LNCaP clone FGC (cell line): ENCODE results near the gene NKD2.
"Not testable (repeated sequence)": the region's sequence is repeated elsewhere in the genome, so short reads cannot be mapped to it uniquely, and the experiment has no call there.

Source experiments
- DNase-seq: peaks from one replicate; pipeline ENCODE4 v3.0.0-alpha.2; 2011; ENCODE audit warnings: low read depth
- H3K4me3 ChIP-seq: 2 replicates; pipeline ENCODE4 v1.5.1; 2011; ENCODE audit warnings: mild to moderate bottlenecking, low read depth, low read length, control low read depth
- CTCF ChIP-seq: IDR thresholded peaks from 2 replicates; pipeline ENCODE4 v1.5.1; 2012; ENCODE audit warnings: mild to moderate bottlenecking; ENCODE audit not compliant: control insufficient read depth, insufficient read depth; ENCODE audit errors: extremely low read depth

NKD2 gene

DNA sequence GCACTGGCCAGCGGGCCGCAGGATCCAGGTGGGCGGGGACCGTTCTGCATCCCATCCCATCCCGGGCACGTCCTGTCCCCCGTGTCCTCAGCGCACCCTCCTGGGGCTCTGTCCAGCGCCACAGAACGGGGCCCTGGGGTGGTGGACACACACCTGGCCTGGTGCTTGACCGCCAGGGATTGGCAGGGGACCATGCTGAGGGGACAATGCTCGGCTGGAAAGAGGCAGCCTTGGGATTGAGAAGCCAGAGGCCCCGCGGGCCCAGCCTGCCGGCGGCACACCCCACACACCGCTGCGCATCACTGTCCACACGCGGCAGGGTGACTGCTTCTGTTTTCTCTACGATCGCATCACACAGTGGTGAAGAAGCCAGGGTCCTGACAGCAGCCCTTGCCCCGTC, 70.2 kb downstream of the NKD2 start:
- no peak for TF ChIP-seq CTCF
- H3K4me3 ChIP-seq, result no peak overlapping the region
- no peak for DNase-seq

DNA sequence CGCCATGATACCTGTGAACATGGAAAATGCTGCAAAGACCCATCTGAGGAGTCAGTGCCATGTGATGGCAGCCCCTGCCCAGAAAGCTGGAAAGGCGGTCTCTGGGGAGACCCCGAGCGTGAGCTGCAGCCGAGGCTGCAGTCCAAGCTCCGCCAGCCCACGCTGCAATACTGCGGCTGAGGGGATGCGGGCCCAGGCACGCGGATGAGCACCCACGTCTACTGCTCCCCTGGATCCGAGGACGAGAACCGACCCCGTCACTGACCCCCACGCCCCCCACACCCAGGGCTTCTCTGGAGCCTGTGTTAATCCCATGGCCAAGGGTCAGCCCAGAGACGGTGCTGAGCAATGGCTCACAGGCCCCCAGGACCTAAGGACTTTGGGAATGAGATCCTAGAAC, 70.9 kb downstream of the NKD2 start:
- TF ChIP-seq CTCF, result no peak
- H3K4me3 ChIP-seq, result no peak overlapping the region
- no peak for DNase-seq

- no peak for DNase-seq
- TF ChIP-seq CTCF, result no peak
- no peak overlapping the region for H3K4me3 ChIP-seq
Observed at GRCh38 chr5:1079961-1080360, 71.4 kb downstream of the NKD2 start.

GRCh38 chr5:1080432-1080831, 71.8 kb downstream of the NKD2 start:
- DNase-seq, result no peak
- no peak for TF ChIP-seq CTCF
- no peak overlapping the region for H3K4me3 ChIP-seq

GRCh38 chr5:1081519-1081918, 72.9 kb downstream of the NKD2 start:
- H3K4me3 ChIP-seq, result no peak overlapping the region
- no peak for TF ChIP-seq CTCF
- DNase-seq, result no peak

DNA sequence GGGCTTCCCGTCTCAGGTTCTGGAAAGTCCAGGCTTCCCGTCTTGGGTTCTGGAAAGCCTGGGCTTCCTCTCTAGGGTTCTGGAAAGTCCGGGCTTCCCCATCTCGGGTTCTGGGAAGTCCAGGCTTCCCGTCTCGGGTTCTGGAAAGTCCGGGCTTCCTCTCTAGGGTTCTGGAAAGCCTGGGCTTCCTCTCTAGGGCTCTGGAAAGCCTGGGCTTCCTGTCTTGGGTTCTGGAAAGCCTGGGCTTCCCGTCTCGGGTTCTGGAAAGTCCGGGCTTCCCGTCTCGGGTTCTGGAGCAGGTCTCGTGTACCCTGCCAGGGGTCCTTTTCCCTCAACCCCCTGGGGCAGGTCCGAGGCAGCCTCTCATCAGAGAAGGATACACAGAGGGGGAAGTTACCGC, 74.4 kb downstream of the NKD2 start:
- DNase-seq, H3K4me3 ChIP-seq: not testable (repeated sequence)

- no peak for TF ChIP-seq CTCF
Observed at GRCh38 chr5:1083823-1084605, 75.4 kb downstream of the NKD2 start.

More at GRCh38 chr5:1083823-1084605, 75.4 kb downstream of the NKD2 start:
- H3K4me3 ChIP-seq, result no peak overlapping the region
- no peak for DNase-seq
